BE2C (cell line): ENCODE data around the gene PHF1.

Experiments used
- DNase-seq: peaks from one replicate; pipeline ENCODE4 v3.0.0-alpha.2; 2020
- H3K27me3 ChIP-seq: fragments of 250-450 bp; sonication (Bioruptor Pico); 2 replicates; pipeline ENCODE4 v1.5.1; 2020; ENCODE audit warnings: mild to moderate bottlenecking
- H3K36me3 ChIP-seq: fragments of 250-450 bp; sonication (Bioruptor Pico); 2 replicates; pipeline ENCODE4 v1.5.1; 2020; ENCODE audit warnings: mild to moderate bottlenecking
- H3K4me1 ChIP-seq: fragments of 250-450 bp; sonication (Bioruptor Pico); 2 replicates; pipeline ENCODE4 v1.5.1; 2020
- H3K4me3 ChIP-seq: 2 replicates; pipeline ENCODE4 v1.5.1; 2011; ENCODE audit warnings: low read depth, low read length
- H3K9me3 ChIP-seq: fragments of 250-450 bp; sonication (Bioruptor Pico); 2 replicates; pipeline ENCODE4 v1.5.1; 2020
- TF ChIP-seq, protein P1 (sequence below): IDR thresholded peaks from 2 replicates; pipeline ENCODE4 v1.5.1; 2012; ENCODE audit warnings: mild to moderate bottlenecking, low read depth, low read length

The PHF1 gene

DNA sequence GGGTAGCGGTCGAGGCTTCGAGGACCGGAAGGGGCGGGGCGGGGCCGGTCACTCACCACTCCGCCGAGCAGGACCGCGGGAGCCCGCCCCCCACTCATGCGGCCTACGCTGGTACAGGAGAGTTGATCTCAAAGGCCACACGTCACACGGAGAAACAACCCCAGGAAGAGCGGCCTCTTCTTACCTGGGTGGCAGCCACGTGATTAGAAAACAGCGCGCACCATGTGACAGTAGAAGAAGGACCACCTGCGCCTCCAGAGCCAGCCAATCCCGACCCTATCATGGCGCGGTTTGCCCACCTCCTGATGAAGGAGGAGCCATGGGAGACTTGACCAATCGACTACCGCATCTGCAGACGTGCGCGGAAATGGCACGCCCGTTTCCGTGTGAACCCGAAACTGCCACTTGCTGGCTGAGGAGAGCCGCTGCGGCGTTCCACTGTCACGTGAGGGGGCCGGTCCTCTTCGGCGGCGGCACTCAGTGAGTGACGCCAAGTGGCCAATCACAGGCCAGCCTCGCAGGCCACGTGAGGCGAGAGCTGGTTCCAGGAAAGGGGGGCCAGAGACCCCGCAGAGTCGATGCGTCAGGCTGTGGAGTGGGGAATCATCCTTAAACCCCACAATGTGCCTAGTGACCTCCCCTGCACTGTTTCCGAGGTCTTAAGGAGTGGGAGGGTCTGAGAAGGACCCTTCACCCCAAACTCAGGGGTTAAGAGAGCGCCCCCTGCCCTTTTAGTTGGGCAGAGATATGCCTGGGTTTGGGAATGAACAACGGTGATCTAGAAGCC, 7.3 kb downstream of the PHF1 start, which contains the start of gene CUTA:
Gene CUTA, minus strand, starts transcription at position 205 of the 787 bp plus-strand sequence. Its CDS starts 107 bp downstream, at position 98.
- peak; percentile 99 for DNase-seq
- peak within 1 kb of the TSS; percentile 74 for H3K4me3 ChIP-seq
- TF ChIP-seq, protein P1, sequence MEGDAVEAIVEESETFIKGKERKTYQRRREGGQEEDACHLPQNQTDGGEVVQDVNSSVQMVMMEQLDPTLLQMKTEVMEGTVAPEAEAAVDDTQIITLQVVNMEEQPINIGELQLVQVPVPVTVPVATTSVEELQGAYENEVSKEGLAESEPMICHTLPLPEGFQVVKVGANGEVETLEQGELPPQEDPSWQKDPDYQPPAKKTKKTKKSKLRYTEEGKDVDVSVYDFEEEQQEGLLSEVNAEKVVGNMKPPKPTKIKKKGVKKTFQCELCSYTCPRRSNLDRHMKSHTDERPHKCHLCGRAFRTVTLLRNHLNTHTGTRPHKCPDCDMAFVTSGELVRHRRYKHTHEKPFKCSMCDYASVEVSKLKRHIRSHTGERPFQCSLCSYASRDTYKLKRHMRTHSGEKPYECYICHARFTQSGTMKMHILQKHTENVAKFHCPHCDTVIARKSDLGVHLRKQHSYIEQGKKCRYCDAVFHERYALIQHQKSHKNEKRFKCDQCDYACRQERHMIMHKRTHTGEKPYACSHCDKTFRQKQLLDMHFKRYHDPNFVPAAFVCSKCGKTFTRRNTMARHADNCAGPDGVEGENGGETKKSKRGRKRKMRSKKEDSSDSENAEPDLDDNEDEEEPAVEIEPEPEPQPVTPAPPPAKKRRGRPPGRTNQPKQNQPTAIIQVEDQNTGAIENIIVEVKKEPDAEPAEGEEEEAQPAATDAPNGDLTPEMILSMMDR: peak; percentile 56
- peaks cover 9% of the 10 kb centered on the region for H3K4me1 ChIP-seq
- H3K9me3 ChIP-seq: no peaks in the 10 kb centered on the region
- peaks cover 30% of the 10 kb centered on the region for H3K36me3 ChIP-seq
- H3K27me3 ChIP-seq: no peaks in the 10 kb centered on the region

DNA sequence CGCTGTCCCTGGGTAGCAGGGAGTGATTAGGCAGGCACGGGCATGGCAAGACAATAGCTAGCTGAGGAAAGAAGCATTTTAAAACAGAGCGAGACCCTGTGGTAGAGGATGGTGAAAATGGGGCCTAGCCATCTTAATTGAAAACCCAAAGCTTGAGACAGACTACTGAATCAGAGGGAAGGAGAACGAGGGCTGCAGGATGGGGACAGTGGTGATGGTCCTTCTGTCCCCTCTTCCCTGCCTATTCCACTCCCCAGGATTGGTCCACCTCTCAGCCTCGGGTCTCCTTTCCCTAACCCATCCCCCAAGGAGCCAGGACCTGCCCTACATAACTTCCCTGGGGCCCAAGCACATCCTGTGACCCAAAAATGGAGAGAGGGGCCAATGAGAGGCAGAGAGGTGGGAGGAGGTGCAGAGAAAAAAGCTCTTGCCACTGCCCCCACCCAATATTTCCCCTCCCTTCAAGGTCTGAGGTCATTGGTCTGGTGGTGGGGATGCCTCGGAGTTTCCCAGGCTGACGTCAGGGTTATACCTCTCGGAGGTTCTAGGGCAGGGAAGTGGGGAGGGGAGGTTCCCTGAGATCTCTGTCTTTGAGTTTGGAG, 8.0 kb downstream of the PHF1 start:
- TF ChIP-seq, protein P1: no peak
- peak overlapping the region; percentile 56 for H3K4me3 ChIP-seq
- H3K36me3 ChIP-seq: peaks cover 26% of the 10 kb centered on the region
- no peaks in the 10 kb centered on the region for H3K9me3 ChIP-seq
- no peaks in the 10 kb centered on the region for H3K27me3 ChIP-seq
- DNase-seq: no peak
- H3K4me1 ChIP-seq: peaks cover 9% of the 10 kb centered on the region

DNA sequence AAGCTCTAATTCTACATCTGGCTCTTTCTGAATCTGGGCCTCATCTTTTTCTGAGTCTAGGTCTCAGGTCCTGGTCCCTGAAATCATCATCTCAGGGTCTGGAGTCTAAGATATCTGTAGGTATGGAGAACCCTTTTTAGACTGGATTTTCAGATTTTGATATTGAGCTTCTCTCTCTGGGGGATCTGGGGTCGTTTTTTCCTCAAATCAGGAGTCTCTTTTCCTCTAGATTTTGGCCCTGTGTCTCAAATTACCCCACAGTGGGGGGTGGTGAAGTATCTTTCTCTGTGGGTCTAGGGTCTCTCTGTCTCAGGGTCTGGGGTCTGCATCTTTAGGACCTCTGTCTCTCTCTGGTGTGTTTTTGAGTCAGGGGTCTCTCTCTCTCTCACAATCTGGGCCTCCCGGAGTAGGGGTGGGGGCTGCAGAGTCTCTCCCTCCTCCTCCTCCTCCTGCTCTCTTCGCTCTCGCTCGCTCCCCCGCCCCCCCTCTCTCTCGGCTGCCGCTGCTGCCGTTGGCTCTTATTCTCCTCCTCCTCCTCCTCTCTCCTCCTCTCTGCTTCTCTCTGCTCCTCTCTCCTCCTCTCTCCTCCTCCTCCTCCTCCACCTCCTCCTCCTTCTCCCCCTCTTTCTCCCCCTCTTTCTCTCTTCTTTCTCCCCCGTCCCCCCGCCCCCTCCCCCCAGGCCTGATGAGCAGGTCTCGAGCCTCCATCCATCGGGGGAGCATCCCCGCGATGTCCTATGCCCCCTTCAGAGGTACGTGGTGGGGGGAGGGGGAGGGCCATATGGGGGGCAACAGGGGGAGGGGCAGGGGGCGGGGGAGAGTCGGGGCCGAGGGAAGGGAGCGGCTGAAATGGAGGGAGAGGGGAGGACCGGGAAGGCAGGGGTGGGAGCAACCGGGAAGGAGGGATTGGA, 9.0 kb downstream of the PHF1 start, which contains the start of gene SYNGAP1:
Gene SYNGAP1, plus strand, starts transcription at position 486 of the 911 bp plus-strand sequence. Its CDS starts 200 bp downstream, at position 686.
- H3K4me3 ChIP-seq: peak within 1 kb of the TSS; percentile 54

DNA sequence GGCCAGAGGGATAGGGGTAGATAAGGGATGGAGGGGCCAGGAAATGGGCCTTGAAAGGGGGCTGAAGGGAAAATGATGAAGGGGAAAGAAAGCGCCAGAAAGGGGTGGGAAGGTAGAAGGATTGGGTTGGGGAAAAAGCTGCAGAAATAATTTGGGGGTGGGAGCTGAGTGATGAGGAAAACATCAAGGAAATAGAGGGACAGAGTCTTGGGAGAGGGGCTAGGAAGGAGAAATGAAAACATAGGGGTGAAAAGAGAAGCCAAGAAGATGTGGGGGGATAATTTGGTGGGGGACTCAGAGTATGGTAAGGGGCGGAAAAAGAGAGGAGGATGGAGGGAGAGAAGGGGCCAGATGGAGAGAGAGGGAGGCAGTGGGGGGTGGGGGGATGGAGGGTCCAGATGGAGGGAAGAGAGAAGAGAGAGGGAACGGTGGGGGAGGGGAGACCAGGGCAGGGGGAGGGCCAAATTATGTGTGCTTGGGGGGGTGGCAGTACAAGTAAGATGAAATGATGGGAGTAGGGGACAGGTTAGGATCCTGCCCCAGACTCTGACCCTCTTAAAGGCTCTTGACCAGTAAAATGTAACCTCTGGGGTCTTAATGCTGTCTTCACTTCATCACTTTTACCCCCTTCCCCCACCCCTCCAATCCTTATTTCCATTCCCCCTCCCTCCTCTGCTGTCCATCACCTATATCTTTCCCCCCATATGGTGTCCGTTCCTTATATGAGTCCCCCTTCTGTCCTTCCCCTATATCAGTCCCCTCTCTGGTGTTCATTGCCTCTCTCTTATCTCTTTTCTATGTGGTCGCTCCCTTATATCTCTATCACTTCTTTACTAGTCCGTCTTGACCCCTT, 9.9 kb downstream of the PHF1 start:
- no peaks in the 10 kb centered on the region for H3K27me3 ChIP-seq
- no peaks in the 10 kb centered on the region for H3K9me3 ChIP-seq
- H3K4me3 ChIP-seq: peak overlapping the region; percentile 54
- TF ChIP-seq, protein P1: no peak
- peaks cover 9% of the 10 kb centered on the region for H3K36me3 ChIP-seq
- no peak for DNase-seq
- H3K4me1 ChIP-seq: peaks cover 9% of the 10 kb centered on the region

More for the DNA sequence above, 9.0 kb downstream of the PHF1 start, which contains the start of gene SYNGAP1:
- H3K36me3 ChIP-seq: peaks cover 18% of the 10 kb centered on the region
- DNase-seq: peak; percentile 54
- no peaks in the 10 kb centered on the region for H3K9me3 ChIP-seq
- H3K4me1 ChIP-seq: peaks cover 9% of the 10 kb centered on the region
- TF ChIP-seq, protein P1: no peak
- H3K27me3 ChIP-seq: no peaks in the 10 kb centered on the region

DNA sequence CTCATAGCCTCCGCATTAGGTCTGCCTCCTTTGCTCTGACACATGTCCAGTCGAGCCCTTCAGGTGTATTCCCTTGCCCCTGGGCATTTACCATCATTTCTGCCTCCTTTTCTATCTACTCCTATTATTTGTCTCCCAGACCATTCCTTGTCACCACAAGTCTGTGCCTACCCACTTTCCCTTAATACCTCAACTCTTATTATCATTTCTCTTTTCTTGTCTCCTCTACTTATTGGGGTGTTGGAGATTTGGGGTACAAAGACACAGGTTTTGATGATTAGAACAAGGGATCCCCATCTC, 10.5 kb downstream of the PHF1 start:
- H3K4me1 ChIP-seq: peaks cover 9% of the 10 kb centered on the region

More for the DNA sequence above, 10.5 kb downstream of the PHF1 start:
- H3K4me3 ChIP-seq: no peak overlapping the region
- no peaks in the 10 kb centered on the region for H3K27me3 ChIP-seq
- DNase-seq: no peak
- H3K9me3 ChIP-seq: no peaks in the 10 kb centered on the region
- H3K36me3 ChIP-seq: peaks cover 6% of the 10 kb centered on the region
- TF ChIP-seq, protein P1: no peak
